Testis (tissue), 3 donors: ENCODE measurements around the gene CORO7. TPM values are rescaled to one million over a fixed set of nuclear protein-coding genes. Genes with fewer than 3 reads are reported as not detected.

ENCODE experiments used
- DNase-seq: peaks from one replicate; pipeline ENCODE4 v3.0.0-alpha.2; 2019
- H3K27ac ChIP-seq, 2 donors: fragments of 200-600 bp; sonication (generic); one replicate each; pipeline ENCODE4 v1.5.1; 2019
- H3K27me3 ChIP-seq: fragments of 200-600 bp; sonication (generic); one replicate; pipeline ENCODE4 v1.5.1; 2019
- H3K36me3 ChIP-seq: fragments of 200-600 bp; sonication (generic); one replicate; pipeline ENCODE4 v1.5.1; 2017; ENCODE audit warnings: low read depth; ENCODE audit errors: missing control alignments
- H3K4me1 ChIP-seq: fragments of 200-600 bp; sonication (generic); one replicate; pipeline ENCODE4 v1.5.1; 2019
- H3K4me3 ChIP-seq, 2 donors: fragments of 200-600 bp; sonication (generic); one replicate each; pipeline ENCODE4 v1.5.1; 2017 to 2019
- H3K9me3 ChIP-seq: fragments of 200-600 bp; sonication (generic); one replicate; pipeline ENCODE4 v1.5.1; 2017
- POLR2A ChIP-seq: fragments of 450-650 bp; IDR thresholded peaks from one replicate; pipeline ENCODE4 v1.6.1; 2017; ENCODE audit warnings: antibody characterized with exemption, mild to moderate bottlenecking, moderate library complexity
- WGBS, 2 donors: methylation state at CpG; one replicate each; pipeline ENCODE4 v1.1.5; 2018; 5-methylcytosine and 5-hydroxymethylcytosine counted together
- intact Hi-C: fragments of 100-400 bp; cut with DNase I; formaldehyde crosslinking; loops from one replicate; pipeline ENCODE4 v1.15.1; 2023; ENCODE audit warnings: low total_unique reads
- polyA plus RNA-seq: library from polyadenylated mRNA; stranded (reverse); fragments of 350-450 nt; fragmentation: Illumina TruSeq; extraction: RNeasy Lipid Tissue Mini Kit (QIAGEN cat#74804); gene quantifications from one replicate; pipeline ENCODE4 v1.2.3, GENCODE V29; 2014; ENCODE audit warnings: low read depth, low replicate concordance; ENCODE audit not compliant: insufficient read depth
- total RNA-seq, 2 donors: library from RNA; depleted of rRNA; stranded (reverse); fragments of >200 nt; gene quantifications; one replicate each; pipeline ENCODE4 v1.2.3, GENCODE V29; 2016
- TF ChIP-seq, protein P1 (sequence below), 3 experiments: fragments of 450-650 bp in 2 of 3; fragments of 200-600 bp in 1 of 3; sonication (generic) in 1 of 3; IDR thresholded peaks; one replicate each; pipeline ENCODE4 v1.5.1; 2016 to 2019; ENCODE audit warnings: antibody characterized with exemption in 3 of 3, mild to moderate bottlenecking in 2 of 3, moderate library complexity in 1 of 3

CORO7 gene
- total and polyA plus RNA-seq, 3 donors from 2014 or later, result 71.5 to 147 (median 126) TPM

- intact Hi-C loops, result loop anchor here (5.0 kb wide), 1 partner anchor 47 kb away; no protein-coding TSS in a partner anchor
- peak; percentile 78 for DNase-seq
- TF ChIP-seq, protein P1, sequence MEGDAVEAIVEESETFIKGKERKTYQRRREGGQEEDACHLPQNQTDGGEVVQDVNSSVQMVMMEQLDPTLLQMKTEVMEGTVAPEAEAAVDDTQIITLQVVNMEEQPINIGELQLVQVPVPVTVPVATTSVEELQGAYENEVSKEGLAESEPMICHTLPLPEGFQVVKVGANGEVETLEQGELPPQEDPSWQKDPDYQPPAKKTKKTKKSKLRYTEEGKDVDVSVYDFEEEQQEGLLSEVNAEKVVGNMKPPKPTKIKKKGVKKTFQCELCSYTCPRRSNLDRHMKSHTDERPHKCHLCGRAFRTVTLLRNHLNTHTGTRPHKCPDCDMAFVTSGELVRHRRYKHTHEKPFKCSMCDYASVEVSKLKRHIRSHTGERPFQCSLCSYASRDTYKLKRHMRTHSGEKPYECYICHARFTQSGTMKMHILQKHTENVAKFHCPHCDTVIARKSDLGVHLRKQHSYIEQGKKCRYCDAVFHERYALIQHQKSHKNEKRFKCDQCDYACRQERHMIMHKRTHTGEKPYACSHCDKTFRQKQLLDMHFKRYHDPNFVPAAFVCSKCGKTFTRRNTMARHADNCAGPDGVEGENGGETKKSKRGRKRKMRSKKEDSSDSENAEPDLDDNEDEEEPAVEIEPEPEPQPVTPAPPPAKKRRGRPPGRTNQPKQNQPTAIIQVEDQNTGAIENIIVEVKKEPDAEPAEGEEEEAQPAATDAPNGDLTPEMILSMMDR (IDR thresholded peaks at IDR 0.05), result peak; percentile 25 to 52 (median 50)
- TF ChIP-seq POLR2A, result no peak
- Histone ChIP-seq H3K9me3 (no peaks in the 10 kb centered on the region), H3K4me3 (no peak overlapping the region), H3K36me3 (no peaks in the 10 kb centered on the region), H3K27ac (no peak overlapping the region), H3K4me1 (peaks cover 10% of the 10 kb centered on the region), H3K27me3 (no peaks in the 10 kb centered on the region)
- 79 to 90% methylated on average over 12 to 20 of the region's 20 CpGs for WGBS, 2 donors
Observed at GRCh38 chr16:4404247-4404966, 12.0 kb downstream of the CORO7 start.

DNA sequence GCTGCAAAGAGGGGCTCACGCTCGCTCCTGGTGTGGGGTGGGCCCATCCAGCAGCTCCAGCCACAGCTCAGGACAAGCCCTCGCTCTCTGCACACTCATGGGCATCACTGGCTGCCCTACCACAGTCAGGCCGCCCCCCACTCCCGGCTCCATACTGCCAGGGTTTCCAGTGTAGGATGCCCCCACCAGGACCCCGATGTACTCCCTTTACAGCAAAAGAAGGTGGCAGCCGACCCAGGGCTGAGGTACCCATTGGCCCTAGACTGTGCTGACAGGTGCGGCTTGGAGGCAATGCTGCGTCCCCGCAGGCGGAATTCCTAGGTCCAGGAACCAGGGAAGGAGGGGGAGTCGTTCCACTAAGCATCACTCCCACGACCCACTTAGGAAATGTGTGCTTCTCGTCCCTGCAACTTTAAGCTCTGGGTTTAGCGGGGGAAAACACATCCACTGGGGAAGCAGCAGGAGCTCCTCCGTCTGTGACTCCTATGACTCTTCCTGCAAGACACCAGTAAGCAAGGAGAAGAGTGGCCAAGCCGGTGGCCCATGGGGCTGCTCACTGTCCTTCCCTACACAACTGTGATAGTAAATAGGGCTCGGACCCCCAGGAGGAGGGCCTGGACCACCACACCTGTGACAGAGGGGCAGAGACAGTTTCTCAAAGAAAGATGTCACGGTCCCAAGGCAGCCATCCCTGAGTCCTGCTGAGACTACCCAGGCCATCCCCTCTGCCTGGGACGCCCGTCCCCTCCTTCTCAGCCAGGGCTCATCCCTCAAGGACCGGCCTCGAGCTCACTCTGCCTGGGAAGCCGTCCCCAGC lies 13.1 kb downstream of the CORO7 start:
- no peaks in the 10 kb centered on the region for H3K36me3 ChIP-seq
- no peak for DNase-seq
- no peaks in the 10 kb centered on the region for H3K27me3 ChIP-seq
- peaks cover 7% of the 10 kb centered on the region for H3K4me1 ChIP-seq
- no peak overlapping the region for H3K4me3 ChIP-seq
- intact Hi-C loops, result loop anchor here (5.0 kb wide), 1 partner anchor 46 kb away; no protein-coding TSS in a partner anchor
- 83% methylated on average over 15 to 24 of the region's 24 CpGs for WGBS, 2 donors
- H3K27ac ChIP-seq, result no peak overlapping the region
- TF ChIP-seq POLR2A, result no peak
- H3K9me3 ChIP-seq, result no peaks in the 10 kb centered on the region

DNA sequence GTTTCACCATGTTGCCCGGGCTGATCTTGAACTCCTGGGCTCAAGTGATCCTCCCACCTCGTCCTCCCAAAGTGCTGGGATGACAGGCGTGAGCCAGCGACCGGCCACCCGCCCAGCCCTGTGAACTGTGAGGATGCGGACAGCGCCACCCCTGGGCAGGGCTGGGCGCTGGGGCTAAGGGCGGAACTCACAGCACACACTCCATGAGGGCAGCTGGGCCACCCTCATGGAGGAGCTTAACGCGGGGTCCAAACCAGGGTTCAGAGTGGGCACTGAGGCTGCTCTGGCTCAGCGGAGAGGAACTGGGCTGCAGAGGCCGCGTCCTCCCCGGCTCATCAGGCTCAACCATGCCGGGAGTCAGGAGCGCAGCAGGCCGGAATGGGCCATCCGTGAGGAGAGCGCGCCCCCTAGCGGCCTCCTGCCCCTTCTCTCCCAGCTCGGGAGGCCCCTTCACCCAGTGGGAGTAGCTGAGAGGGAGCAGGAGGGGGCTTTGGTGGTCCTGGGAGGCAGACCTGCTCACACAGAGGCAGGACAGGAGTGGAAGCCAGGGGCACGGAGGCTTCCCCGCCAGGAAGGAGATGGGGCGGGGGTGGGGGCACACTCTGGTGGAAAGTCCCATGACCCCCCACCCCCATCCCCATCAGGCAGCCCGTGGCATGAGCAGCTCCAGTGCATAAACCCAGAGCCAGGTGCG lies 13.8 kb downstream of the CORO7 start:
- H3K4me3 ChIP-seq, result no peak overlapping the region
- H3K9me3 ChIP-seq, result no peaks in the 10 kb centered on the region
- no peaks in the 10 kb centered on the region for H3K27me3 ChIP-seq
- intact Hi-C loops, result loop anchor here (5.0 kb wide), 1 partner anchor 45 kb away; no protein-coding TSS in a partner anchor
- no peak for TF ChIP-seq POLR2A
- TF ChIP-seq, protein P1 (IDR thresholded peaks at IDR 0.05), result peak; percentile 83 to 92 (median 89)
- 32 to 47% methylated on average over 4 to 25 of the region's 29 CpGs for WGBS, 2 donors
- H3K36me3 ChIP-seq, result no peaks in the 10 kb centered on the region
- H3K4me1 ChIP-seq, result peaks cover under 1% of the 10 kb centered on the region
- no peak overlapping the region for H3K27ac ChIP-seq
- DNase-seq, result peak; percentile 84

DNA sequence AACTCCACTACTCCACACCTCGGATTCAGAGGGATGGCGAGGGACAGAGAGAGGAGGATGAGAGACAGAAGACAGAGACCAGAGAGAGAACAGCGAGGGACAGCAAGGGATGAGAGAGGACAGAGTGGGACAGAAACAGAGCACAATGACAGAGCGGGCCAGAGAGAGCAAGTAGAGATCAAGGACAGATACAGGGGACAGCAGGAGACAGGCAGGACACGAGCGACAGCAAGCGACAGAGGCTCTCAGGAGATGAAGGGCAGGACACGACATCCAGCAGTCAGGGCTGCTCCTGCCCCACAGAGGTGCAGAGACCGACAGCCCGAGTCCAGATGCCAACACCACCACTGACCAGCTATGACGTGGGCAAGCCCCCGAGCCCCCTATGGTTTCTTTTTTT lies 14.9 kb downstream of the CORO7 start:
- no peak overlapping the region for H3K4me3 ChIP-seq
- TF ChIP-seq, protein P1 (IDR thresholded peaks at IDR 0.05), result no peak
- no peak for TF ChIP-seq POLR2A
- H3K9me3 ChIP-seq, result no peaks in the 10 kb centered on the region
- no peak overlapping the region for H3K27ac ChIP-seq
- H3K27me3 ChIP-seq, result no peaks in the 10 kb centered on the region
- 91 to 93% methylated on average over 12 of the region's 12 CpGs for WGBS, 2 donors
- intact Hi-C loops, result loop anchor here (5.0 kb wide), 1 partner anchor 44 kb away; no protein-coding TSS in a partner anchor
- H3K4me1 ChIP-seq, result no peaks in the 10 kb centered on the region
- no peak for DNase-seq
- no peaks in the 10 kb centered on the region for H3K36me3 ChIP-seq
